Panc1 (cell line): ENCODE results near the gene ANAPC15. TPM values are rescaled to one million over a fixed set of nuclear protein-coding genes. Genes with fewer than 3 reads are reported as not detected.

Experiments used
- ATAC-seq: fragments of 200-7000 bp; cut with Tn5 transposase; 2 replicates; pipeline ENCODE4 v1.9.1; 2020; ENCODE audit warnings: mild to moderate bottlenecking, moderate library complexity
- BruUV-seq: library from RNA; stranded (reverse); fragments of 400-500 nt; replicated peaks from 2 replicates; lab custom pipeline; 2021; lab: Mats Ljungman, UMichigan
- CTCF ChIA-PET: fragments of 300-600 bp; sonication (Branson Sonifier 250); formaldehyde crosslinking; loops from one replicate; lab custom pipeline; 2022; ENCODE audit warnings: antibody characterized with exemption; lab: Charles Lee
- POLR2A ChIA-PET: fragments of 300-600 bp; sonication (Branson Sonifier 250); formaldehyde crosslinking; loops from one replicate; lab custom pipeline; 2022; ENCODE audit warnings: antibody characterized with exemption; lab: Charles Lee
- DNase-seq: peaks from one replicate; pipeline ENCODE4 v3.0.0-alpha.2; 2010; ENCODE audit warnings: low read depth, low spot score
- H3K27ac ChIP-seq: 2 replicates; pipeline ENCODE4 v1.5.1; 2011; ENCODE audit warnings: mild to moderate bottlenecking, low read length, inconsistent platforms
- H3K27me3 ChIP-seq: fragments of 200-500 bp; sonication (Bioruptor generic); 2 replicates; pipeline ENCODE4 v1.6.0; 2014; ENCODE audit warnings: low read length, inconsistent platforms; ENCODE audit not compliant: control insufficient read depth, insufficient read depth
- H3K36me3 ChIP-seq: fragments of 200-500 bp; sonication (Bioruptor generic); 2 replicates; pipeline ENCODE4 v1.5.1; 2014; ENCODE audit warnings: inconsistent platforms, mild to moderate bottlenecking, low read length, moderate library complexity; ENCODE audit not compliant: control insufficient read depth, insufficient read depth
- H3K4me1 ChIP-seq: 2 replicates; pipeline ENCODE4 v1.5.1; 2011; ENCODE audit warnings: inconsistent platforms, mild to moderate bottlenecking, low read length, moderate library complexity; ENCODE audit not compliant: control insufficient read depth, insufficient read depth
- H3K4me3 ChIP-seq, 2 experiments: 2 replicates each; pipeline ENCODE4 v1.5.1; 2011 to 2012; ENCODE audit warnings: low read depth in 2 of 2, low read length in 2 of 2, mild to moderate bottlenecking in 2 of 2, inconsistent platforms in 1 of 2, moderate library complexity in 1 of 2
- H3K9me3 ChIP-seq: fragments of 200-500 bp; sonication (Bioruptor generic); 2 replicates; pipeline ENCODE4 v1.5.1; 2014; ENCODE audit warnings: low read depth, mild to moderate bottlenecking, inconsistent platforms, low read length, moderate library complexity; ENCODE audit not compliant: control insufficient read depth, insufficient read depth
- POLR2AphosphoS5 ChIP-seq: IDR thresholded peaks from 2 replicates; pipeline ENCODE4 v1.6.1; 2012; ENCODE audit warnings: mild to moderate bottlenecking, low read depth, low read length, moderate library complexity
- SIN3A ChIP-seq: IDR thresholded peaks from 2 replicates; pipeline ENCODE4 v1.6.1; 2012; ENCODE audit warnings: low read depth, mild to moderate bottlenecking, low read length, moderate library complexity, borderline replicate concordance; ENCODE audit not compliant: insufficient read depth
- TCF7L2 ChIP-seq: IDR thresholded peaks from 2 replicates; pipeline ENCODE4 v1.6.1; 2011; ENCODE audit warnings: mild to moderate bottlenecking, low read depth, low read length, inconsistent platforms
- in situ Hi-C: cut with HindIII; loops from 2 replicates; pipeline ENCODE4 v1.10.0; 2016; ENCODE audit warnings: low sequenced_read_pairs, low pct_unique_long_range_greater_than_20kb
- intact Hi-C: fragments of 100-400 bp; cut with micrococcal nuclease; formaldehyde crosslinking; loops from one replicate; pipeline ENCODE4 v1.10.0; 2022; ENCODE audit not compliant: unreplicated experiment
- total RNA-seq: library from RNA; stranded (reverse); gene quantifications from one replicate; pipeline ENCODE4 v1.2.1, GENCODE V29; 2021; ENCODE audit not compliant: unreplicated experiment
- TF ChIP-seq, protein P1 (sequence below): fragments of 450-650 bp; IDR thresholded peaks from 2 replicates; pipeline ENCODE4 v1.5.1; 2017; ENCODE audit warnings: mild to moderate bottlenecking
- TF ChIP-seq, protein P2 (sequence below), 2 experiments: IDR thresholded peaks; 2 replicates each; pipeline ENCODE4 v1.6.1; 2011 to 2012; ENCODE audit warnings: low read depth in 2 of 2, control low read depth in 1 of 2, low read length in 1 of 2, mild to moderate bottlenecking in 1 of 2, moderate library complexity in 1 of 2; ENCODE audit not compliant: insufficient read depth in 1 of 2

The ANAPC15 gene
- total RNA-seq, 1 experiment from 2014 or later: 78.2 TPM

DNA sequence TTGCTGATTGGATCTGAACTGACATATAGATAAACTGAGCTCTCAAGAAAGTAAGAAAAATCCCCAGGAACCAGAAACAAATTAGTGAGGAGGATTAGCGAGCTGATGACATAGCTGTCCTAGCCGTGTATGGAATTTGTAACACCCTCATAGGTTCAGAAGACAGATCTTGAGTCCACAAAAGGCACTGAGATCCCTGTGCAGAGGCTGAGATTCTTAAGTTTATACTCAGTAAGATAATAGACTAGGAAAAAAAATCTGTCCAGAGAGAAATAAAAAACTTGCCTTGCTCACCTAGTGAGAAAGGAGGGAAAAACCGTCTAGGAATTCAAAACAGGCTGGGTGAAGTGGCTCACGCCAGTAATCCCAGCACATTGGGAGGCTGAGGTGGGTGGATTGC, 36.7 kb downstream of the ANAPC15 start:
- intact Hi-C loops (no loop called here), in situ Hi-C loops (no loop called here)
- DNase-seq (no peak), ATAC-seq (no peak)
- H3K4me3 ChIP-seq: no peak overlapping the region
- TF ChIP-seq, protein P1, sequence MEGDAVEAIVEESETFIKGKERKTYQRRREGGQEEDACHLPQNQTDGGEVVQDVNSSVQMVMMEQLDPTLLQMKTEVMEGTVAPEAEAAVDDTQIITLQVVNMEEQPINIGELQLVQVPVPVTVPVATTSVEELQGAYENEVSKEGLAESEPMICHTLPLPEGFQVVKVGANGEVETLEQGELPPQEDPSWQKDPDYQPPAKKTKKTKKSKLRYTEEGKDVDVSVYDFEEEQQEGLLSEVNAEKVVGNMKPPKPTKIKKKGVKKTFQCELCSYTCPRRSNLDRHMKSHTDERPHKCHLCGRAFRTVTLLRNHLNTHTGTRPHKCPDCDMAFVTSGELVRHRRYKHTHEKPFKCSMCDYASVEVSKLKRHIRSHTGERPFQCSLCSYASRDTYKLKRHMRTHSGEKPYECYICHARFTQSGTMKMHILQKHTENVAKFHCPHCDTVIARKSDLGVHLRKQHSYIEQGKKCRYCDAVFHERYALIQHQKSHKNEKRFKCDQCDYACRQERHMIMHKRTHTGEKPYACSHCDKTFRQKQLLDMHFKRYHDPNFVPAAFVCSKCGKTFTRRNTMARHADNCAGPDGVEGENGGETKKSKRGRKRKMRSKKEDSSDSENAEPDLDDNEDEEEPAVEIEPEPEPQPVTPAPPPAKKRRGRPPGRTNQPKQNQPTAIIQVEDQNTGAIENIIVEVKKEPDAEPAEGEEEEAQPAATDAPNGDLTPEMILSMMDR: no peak
- TF ChIP-seq SIN3A (no peak), POLR2AphosphoS5 (no peak), TCF7L2 (no peak)
- TF ChIP-seq, protein P2, sequence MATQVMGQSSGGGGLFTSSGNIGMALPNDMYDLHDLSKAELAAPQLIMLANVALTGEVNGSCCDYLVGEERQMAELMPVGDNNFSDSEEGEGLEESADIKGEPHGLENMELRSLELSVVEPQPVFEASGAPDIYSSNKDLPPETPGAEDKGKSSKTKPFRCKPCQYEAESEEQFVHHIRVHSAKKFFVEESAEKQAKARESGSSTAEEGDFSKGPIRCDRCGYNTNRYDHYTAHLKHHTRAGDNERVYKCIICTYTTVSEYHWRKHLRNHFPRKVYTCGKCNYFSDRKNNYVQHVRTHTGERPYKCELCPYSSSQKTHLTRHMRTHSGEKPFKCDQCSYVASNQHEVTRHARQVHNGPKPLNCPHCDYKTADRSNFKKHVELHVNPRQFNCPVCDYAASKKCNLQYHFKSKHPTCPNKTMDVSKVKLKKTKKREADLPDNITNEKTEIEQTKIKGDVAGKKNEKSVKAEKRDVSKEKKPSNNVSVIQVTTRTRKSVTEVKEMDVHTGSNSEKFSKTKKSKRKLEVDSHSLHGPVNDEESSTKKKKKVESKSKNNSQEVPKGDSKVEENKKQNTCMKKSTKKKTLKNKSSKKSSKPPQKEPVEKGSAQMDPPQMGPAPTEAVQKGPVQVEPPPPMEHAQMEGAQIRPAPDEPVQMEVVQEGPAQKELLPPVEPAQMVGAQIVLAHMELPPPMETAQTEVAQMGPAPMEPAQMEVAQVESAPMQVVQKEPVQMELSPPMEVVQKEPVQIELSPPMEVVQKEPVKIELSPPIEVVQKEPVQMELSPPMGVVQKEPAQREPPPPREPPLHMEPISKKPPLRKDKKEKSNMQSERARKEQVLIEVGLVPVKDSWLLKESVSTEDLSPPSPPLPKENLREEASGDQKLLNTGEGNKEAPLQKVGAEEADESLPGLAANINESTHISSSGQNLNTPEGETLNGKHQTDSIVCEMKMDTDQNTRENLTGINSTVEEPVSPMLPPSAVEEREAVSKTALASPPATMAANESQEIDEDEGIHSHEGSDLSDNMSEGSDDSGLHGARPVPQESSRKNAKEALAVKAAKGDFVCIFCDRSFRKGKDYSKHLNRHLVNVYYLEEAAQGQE (IDR thresholded peaks at IDR 0.05; ENCODE audit: insufficient read depth in 1 of 2, low read depth in 2 of 2, low read length in 1 of 2): no peak
- CTCF ChIA-PET: no interaction called here
- no peaks in the 10 kb centered on the region for H3K9me3 ChIP-seq
- H3K27me3 ChIP-seq: no peaks in the 10 kb centered on the region
- POLR2A ChIA-PET: interaction anchor here (0.7 kb wide), 1 partner anchor 54 kb away, joined by 3 read pairs; no protein-coding TSS in a partner anchor
- no peak overlapping the region for H3K27ac ChIP-seq
- H3K4me1 ChIP-seq: peaks cover 26% of the 10 kb centered on the region
- no peaks in the 10 kb centered on the region for H3K36me3 ChIP-seq
- no TSS peak for BruUV-seq

DNA sequence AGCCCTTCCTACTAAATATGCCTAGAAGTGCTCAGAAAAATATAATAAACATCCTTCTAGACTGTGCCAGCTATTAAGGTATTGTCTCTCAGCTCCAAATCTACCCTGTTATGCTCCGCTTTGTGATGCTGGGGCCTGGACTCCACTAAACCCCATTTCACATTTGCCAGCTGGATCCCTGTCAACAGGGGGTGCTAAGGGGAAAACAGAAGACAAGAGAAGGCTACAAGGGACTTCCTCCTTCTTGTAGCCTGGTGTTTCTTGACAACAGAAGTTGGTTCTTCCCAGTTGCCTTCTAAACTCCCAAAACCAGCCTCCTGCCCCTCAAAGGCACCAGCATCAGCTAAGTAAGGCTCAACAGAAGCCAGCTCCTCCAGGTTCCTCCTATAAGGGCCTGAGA, 37.4 kb downstream of the ANAPC15 start:
- in situ Hi-C loops: no loop called here
- POLR2A ChIA-PET: interaction anchor here (0.6 kb wide), 1 partner anchor 20 kb away, joined by 3 read pairs; no protein-coding TSS in a partner anchor
- H3K4me1 ChIP-seq: peaks cover 31% of the 10 kb centered on the region

More for the DNA sequence above, 37.4 kb downstream of the ANAPC15 start:
- no peak overlapping the region for H3K27ac ChIP-seq
- no peaks in the 10 kb centered on the region for H3K9me3 ChIP-seq
- intact Hi-C loops: no loop called here
- no peak overlapping the region for H3K4me3 ChIP-seq
- CTCF ChIA-PET: interaction anchor here (1.2 kb wide), 1 partner anchor 50 kb away, joined by 3 read pairs; no protein-coding TSS in a partner anchor
- BruUV-seq: no TSS peak
- DNase-seq (no peak), ATAC-seq (no peak)
- TF ChIP-seq SIN3A (no peak), TCF7L2 (no peak), POLR2AphosphoS5 (no peak)
- TF ChIP-seq, protein P1: no peak; the same call in 1 of the 2 replicates
- TF ChIP-seq, protein P2 (IDR thresholded peaks at IDR 0.05; ENCODE audit: insufficient read depth in 1 of 2, low read depth in 2 of 2, low read length in 1 of 2): no peak
- no peaks in the 10 kb centered on the region for H3K27me3 ChIP-seq
- no peaks in the 10 kb centered on the region for H3K36me3 ChIP-seq
